Endothelial cell (in vitro differentiated cells): Measurements from ENCODE around the gene LPIN1. TPM values are rescaled to one million over a fixed set of nuclear protein-coding genes. Genes with fewer than 3 reads are reported as not detected.
"Not testable (repeated sequence)": the region's sequence is repeated elsewhere in the genome, so short reads cannot be mapped to it uniquely, and the experiment has no call there.

Source experiments
- DNase-seq: peaks from one replicate; pipeline ENCODE4 v3.0.0; 2021; ENCODE audit warnings: low spot score
- H3K27ac Mint-ChIP-seq: one replicate; pipeline ENCODE4 v1.8.0; 2021; ENCODE audit warnings: mixed read lengths, inconsistent platforms; ENCODE audit not compliant: unreplicated experiment
- H3K27me3 Mint-ChIP-seq: one replicate; pipeline ENCODE4 v1.8.0; 2021; ENCODE audit warnings: mild to moderate bottlenecking, moderate library complexity, mixed read lengths, inconsistent platforms; ENCODE audit not compliant: unreplicated experiment
- H3K36me3 Mint-ChIP-seq: one replicate; pipeline ENCODE4 v1.8.0; 2021; ENCODE audit warnings: mild to moderate bottlenecking, low read depth, mixed read lengths, inconsistent platforms; ENCODE audit not compliant: unreplicated experiment
- H3K4me1 Mint-ChIP-seq: one replicate; pipeline ENCODE4 v1.8.0; 2021; ENCODE audit warnings: mild to moderate bottlenecking, mixed read lengths, inconsistent platforms; ENCODE audit not compliant: unreplicated experiment
- H3K4me3 Mint-ChIP-seq: one replicate; pipeline ENCODE4 v1.8.0; 2021; ENCODE audit warnings: mild to moderate bottlenecking, mixed read lengths, inconsistent platforms; ENCODE audit not compliant: unreplicated experiment
- H3K9me3 Mint-ChIP-seq: one replicate; pipeline ENCODE4 v1.8.0; 2021; ENCODE audit warnings: mixed read lengths, inconsistent platforms; ENCODE audit not compliant: unreplicated experiment
- CTCF ChIP-seq: fragments of 200-600 bp; sonication (generic); IDR thresholded peaks from one replicate; pipeline ENCODE4 v1.5.0; 2021; ENCODE audit warnings: antibody characterized with exemption; ENCODE audit not compliant: unreplicated experiment
- total RNA-seq: library from RNA; stranded (reverse); fragmentation: NEBNext Ultra II Directional; extraction: Animal tissue kit (Norgen Biotek cat#: 25700); gene quantifications from one replicate; pipeline ENCODE4 v1.2.1, GENCODE V29; 2021; ENCODE audit not compliant: unreplicated experiment

The LPIN1 gene
- total RNA-seq, 1 donor from 2014 or later = 16.4 TPM

GRCh38 chr2:11726384-11726783 lies 20.0 kb upstream of the LPIN1 start:
- no peak for TF ChIP-seq CTCF
- Mint-ChIP-seq H3K4me3 (no peak overlapping the region), H3K27me3 (no peaks in the 10 kb centered on the region)

GRCh38 chr2:11729362-11730212 lies 16.8 kb upstream of the LPIN1 start:
- H3K27me3 Mint-ChIP-seq = peaks cover 4% of the 10 kb centered on the region
- DNase-seq = no peak
- H3K27ac Mint-ChIP-seq = no peak overlapping the region
- H3K4me3 Mint-ChIP-seq = no peak overlapping the region
- no peaks in the 10 kb centered on the region for H3K36me3 Mint-ChIP-seq
- no peaks in the 10 kb centered on the region for H3K4me1 Mint-ChIP-seq
- TF ChIP-seq CTCF = no peak
- H3K9me3 Mint-ChIP-seq = no peaks in the 10 kb centered on the region

More at GRCh38 chr2:11726384-11726783, 20.0 kb upstream of the LPIN1 start:
- H3K36me3 Mint-ChIP-seq = no peaks in the 10 kb centered on the region
- no peak for DNase-seq
- no peaks in the 10 kb centered on the region for H3K9me3 Mint-ChIP-seq
- no peak overlapping the region for H3K27ac Mint-ChIP-seq
- no peaks in the 10 kb centered on the region for H3K4me1 Mint-ChIP-seq

GRCh38 chr2:11731214-11731984 lies 15.0 kb upstream of the LPIN1 start:
- DNase-seq, H3K9me3 Mint-ChIP-seq, H3K4me3 Mint-ChIP-seq, H3K27ac Mint-ChIP-seq, H3K4me1 Mint-ChIP-seq, H3K36me3 Mint-ChIP-seq, H3K27me3 Mint-ChIP-seq: not testable (repeated sequence)

- Mint-ChIP-seq H3K4me3 (no peak overlapping the region), H3K4me1 (no peaks in the 10 kb centered on the region), H3K27ac (no peak overlapping the region), H3K27me3 (peaks cover 4% of the 10 kb centered on the region), H3K9me3 (no peaks in the 10 kb centered on the region), H3K36me3 (no peaks in the 10 kb centered on the region)
- no peak for TF ChIP-seq CTCF
- DNase-seq = no peak
Observed at GRCh38 chr2:11732587-11732986, 13.8 kb upstream of the LPIN1 start.

GRCh38 chr2:11737852-11738251 lies 8.6 kb upstream of the LPIN1 start:
- H3K4me3 Mint-ChIP-seq, H3K27ac Mint-ChIP-seq, H3K36me3 Mint-ChIP-seq, H3K27me3 Mint-ChIP-seq, H3K4me1 Mint-ChIP-seq, H3K9me3 Mint-ChIP-seq, DNase-seq: not testable (repeated sequence)
